H1 (cell line): Measurements from ENCODE around the gene AVPR1B. TPM values are rescaled to one million over a fixed set of nuclear protein-coding genes. Genes with fewer than 3 reads are reported as not detected.

Experiments
- CTCF ChIA-PET: fragments of 300-600 bp; sonication (Branson Sonifier 250); formaldehyde crosslinking; loops from one replicate; lab custom pipeline; 2021; ENCODE audit not compliant: partially characterized antibody; lab: Charles Lee
- POLR2A ChIA-PET: fragments of 300-600 bp; sonication (Branson Sonifier 250); formaldehyde crosslinking; loops from one replicate; lab custom pipeline; 2021; ENCODE audit warnings: inconsistent platforms; ENCODE audit not compliant: partially characterized antibody; lab: Charles Lee
- DNase-seq, 2 experiments: peaks; one replicate each; pipeline versions ENCODE4 v3.0.0 to v3.0.0-alpha.2; 2010 to 2022; ENCODE audit warnings: low spot score in 2 of 2, low read depth in 1 of 2, mixed read lengths in 1 of 2
- FAIRE-seq: peaks from 2 replicates; lab custom pipeline; 2011; peaks lifted over from hg19 to GRCh38; lab: Jason Lieb, UNC
- H2AFZ ChIP-seq: 2 replicates; pipeline ENCODE4 v1.8.1; 2012; ENCODE audit warnings: low read length, inconsistent platforms
- H2AK5ac ChIP-seq: 2 replicates; pipeline ENCODE4 v1.6.1; 2013; ENCODE audit warnings: low read depth, low read length
- H2BK120ac ChIP-seq: replicated peaks from 2 replicates; pipeline ENCODE3; 2013; ENCODE audit warnings: low read depth, low read length, inconsistent platforms
- H2BK12ac ChIP-seq: 2 replicates; pipeline ENCODE4 v1.6.1; 2013; ENCODE audit warnings: low read depth, low read length
- H2BK15ac ChIP-seq: 2 replicates; pipeline ENCODE4 v1.6.1; 2013; ENCODE audit warnings: low read length
- H2BK20ac ChIP-seq: 2 replicates; pipeline ENCODE4 v1.6.1; 2013; ENCODE audit warnings: low read length
- H2BK5ac ChIP-seq: 2 replicates; pipeline ENCODE4 v1.6.1; 2013; ENCODE audit warnings: low read depth, low read length
- H3K14ac ChIP-seq: 2 replicates; pipeline ENCODE4 v1.6.1; 2013; ENCODE audit warnings: inconsistent platforms; ENCODE audit not compliant: insufficient read length
- H3K18ac ChIP-seq: 2 replicates; pipeline ENCODE4 v1.6.1; 2013; ENCODE audit warnings: low read length; ENCODE audit errors: extremely low read depth
- H3K23ac ChIP-seq: 2 replicates; pipeline ENCODE4 v1.6.1; 2013; ENCODE audit warnings: inconsistent platforms; ENCODE audit not compliant: insufficient read length
- H3K23me2 ChIP-seq: 2 replicates; pipeline ENCODE4 v1.6.1; 2013; ENCODE audit warnings: low read depth, low read length
- H3K27ac ChIP-seq: 2 replicates; pipeline ENCODE4 v1.6.1; 2011; ENCODE audit warnings: low read depth, low read length, inconsistent platforms
- H3K27me3 ChIP-seq, 4 experiments: replicated peaks in 1 of 4; 1 replicate in 1 of 4; 2 replicates in 3 of 4; pipeline versions ENCODE4 v1.6.1 to v1.8.1; 2011 to 2013; ENCODE audit warnings: low read length in 3 of 4, mild to moderate bottlenecking in 3 of 4, inconsistent platforms in 2 of 4, mixed read lengths in 2 of 4, moderate library complexity in 1 of 4; ENCODE audit not compliant: control insufficient read depth in 3 of 4, insufficient read depth in 3 of 4; ENCODE audit errors: extremely low read depth in 1 of 4
- H3K36me3 ChIP-seq, 4 experiments: 2 replicates each; pipeline versions ENCODE4 v1.6.1 to v1.8.1; 2011 to 2013; ENCODE audit warnings: mild to moderate bottlenecking in 4 of 4, low read length in 3 of 4, moderate library complexity in 2 of 4, control low read depth in 1 of 4, inconsistent platforms in 1 of 4; ENCODE audit not compliant: insufficient read depth in 4 of 4, control insufficient read depth in 2 of 4
- H3K4ac ChIP-seq: replicated peaks from 2 replicates; pipeline ENCODE3; 2013; ENCODE audit warnings: low read length, low read depth, mixed read lengths, inconsistent platforms; ENCODE audit not compliant: insufficient read length
- H3K4me1 ChIP-seq, 4 experiments: replicated peaks in 1 of 4; 1 replicate in 1 of 4; 2 replicates in 3 of 4; pipeline versions ENCODE4 v1.6.1 to v1.8.1; 2011 to 2013; ENCODE audit warnings: low read length in 3 of 4, inconsistent platforms in 2 of 4, mixed read lengths in 1 of 4; ENCODE audit not compliant: insufficient read depth in 4 of 4, control insufficient read depth in 3 of 4
- H3K4me2 ChIP-seq, 2 experiments: 2 replicates each; pipeline versions ENCODE4 v1.6.1 to v1.8.1; 2011 to 2013; ENCODE audit warnings: low read depth in 2 of 2, low read length in 2 of 2, control low read depth in 1 of 2, inconsistent platforms in 1 of 2, mild to moderate bottlenecking in 1 of 2; ENCODE audit not compliant: insufficient read depth in 1 of 2
- H3K4me3 ChIP-seq, 4 experiments: fragments of 200-600, 300-600 bp in 1 of 4; sonication (generic), shearing (Covaris generic), sonication (Bioruptor Twin) in 1 of 4; 2 replicates each; pipeline versions ENCODE4 v1.5.1 to v1.8.1; 2011 to 2016; ENCODE audit warnings: low read length in 4 of 4, low read depth in 3 of 4, control low read depth in 2 of 4, inconsistent platforms in 2 of 4, mild to moderate bottlenecking in 2 of 4, mixed read lengths in 1 of 4, moderate library complexity in 1 of 4; ENCODE audit not compliant: insufficient read depth in 2 of 4; ENCODE audit errors: extremely low read depth in 1 of 4
- H3K56ac ChIP-seq: replicated peaks from 2 replicates; pipeline ENCODE3; 2013; ENCODE audit warnings: low read depth, mild to moderate bottlenecking, mixed read lengths, low read length, inconsistent platforms; ENCODE audit not compliant: insufficient read length
- H3K79me1 ChIP-seq: 2 replicates; pipeline ENCODE4 v1.6.1; 2013; ENCODE audit warnings: low read depth, low read length, control low read depth
- H3K79me2 ChIP-seq, 2 experiments: 2 replicates each; pipeline versions ENCODE4 v1.6.1 to v1.8.1; 2012 to 2013; ENCODE audit warnings: low read length in 2 of 2, mild to moderate bottlenecking in 2 of 2, inconsistent platforms in 1 of 2; ENCODE audit not compliant: insufficient read depth in 2 of 2, control insufficient read depth in 1 of 2
- H3K9ac ChIP-seq, 4 experiments: replicated peaks in 1 of 4; 1 replicate in 1 of 4; 2 replicates in 3 of 4; pipeline versions ENCODE4 v1.6.1 to v1.8.1; 2011 to 2013; ENCODE audit warnings: low read depth in 3 of 4, low read length in 3 of 4, control low read depth in 2 of 4, mild to moderate bottlenecking in 2 of 4, moderate library complexity in 2 of 4, inconsistent platforms in 1 of 4; ENCODE audit errors: extremely low read depth in 1 of 4
- H3K9me3 ChIP-seq, 2 experiments: 2 replicates each; pipeline versions ENCODE4 v1.6.1 to v1.8.1; 2012 to 2013; ENCODE audit warnings: mild to moderate bottlenecking in 2 of 2, moderate library complexity in 2 of 2, control low read depth in 1 of 2, inconsistent platforms in 1 of 2, low read depth in 1 of 2, low read length in 1 of 2, mixed read lengths in 1 of 2; ENCODE audit not compliant: insufficient read depth in 2 of 2
- H4K20me1 ChIP-seq, 2 experiments: replicated peaks in 1 of 2; 2 replicates each; pipeline versions ENCODE3 to v1.8.1; 2011 to 2013; ENCODE audit warnings: inconsistent platforms in 2 of 2, low read length in 2 of 2, mild to moderate bottlenecking in 1 of 2; ENCODE audit not compliant: insufficient read depth in 2 of 2, control insufficient read depth in 1 of 2
- H4K5ac ChIP-seq: 2 replicates; pipeline ENCODE4 v1.6.1; 2013; ENCODE audit warnings: low read length, low read depth, mixed read lengths, inconsistent platforms; ENCODE audit not compliant: insufficient read length
- H4K8ac ChIP-seq: 2 replicates; pipeline ENCODE4 v1.8.0; 2013; ENCODE audit warnings: mild to moderate bottlenecking, moderate library complexity, low read length, inconsistent platforms; ENCODE audit not compliant: insufficient read depth; ENCODE audit errors: extremely low read depth
- H4K91ac ChIP-seq: replicated peaks from 2 replicates; pipeline ENCODE3; 2013; ENCODE audit warnings: low read length, mixed read lengths, inconsistent platforms; ENCODE audit not compliant: insufficient read length
- ASH2L ChIP-seq: fragments of 200-600, 300-600 bp; sonication (generic); IDR thresholded peaks from one replicate; pipeline ENCODE4 v1.7.1; 2017; ENCODE audit warnings: low read length
- BACH1 ChIP-seq: IDR thresholded peaks from 2 replicates; pipeline ENCODE4 v1.6.1; 2012; ENCODE audit warnings: low read length, improper control_type of control experiment
- CHD2 ChIP-seq: IDR thresholded peaks from 2 replicates; pipeline ENCODE4 v1.6.1; 2012; ENCODE audit warnings: low read length, improper control_type of control experiment
- GTF2F1 ChIP-seq: IDR thresholded peaks from 2 replicates; pipeline ENCODE4 v1.6.1; 2012; ENCODE audit warnings: low read depth, low read length, improper control_type of control experiment, borderline replicate concordance
- HDAC6 ChIP-seq: IDR thresholded peaks from one replicate; pipeline ENCODE4 v1.7.1; 2012; ENCODE audit warnings: low read depth, mild to moderate bottlenecking, inconsistent platforms, low read length, moderate library complexity
- MAFK ChIP-seq: IDR thresholded peaks from 2 replicates; pipeline ENCODE4 v1.6.1; 2012; ENCODE audit warnings: low read depth, mild to moderate bottlenecking, improper control_type of control experiment, low read length
- POU5F1 ChIP-seq: IDR thresholded peaks from 2 replicates; pipeline ENCODE4 v1.6.1; 2011; ENCODE audit warnings: low read depth, mild to moderate bottlenecking, low read length, moderate library complexity
- RFX5 ChIP-seq: IDR thresholded peaks from 2 replicates; pipeline ENCODE4 v1.6.1; 2011; ENCODE audit warnings: low read depth, low read length, improper control_type of control experiment, borderline replicate concordance
- SIN3A ChIP-seq, 2 experiments: IDR thresholded peaks in 1 of 2; conservative IDR thresholded peaks in 1 of 2; 2 replicates each; pipeline ENCODE4 v1.6.1; 2011 to 2012; ENCODE audit warnings: low read length in 2 of 2, improper control_type of control experiment in 1 of 2, low read depth in 1 of 2, mild to moderate bottlenecking in 1 of 2
- SRF ChIP-seq: IDR thresholded peaks from 2 replicates; pipeline ENCODE4 v1.6.1; 2011; ENCODE audit warnings: mild to moderate bottlenecking, low read depth, low read length, moderate library complexity
- TBP ChIP-seq: IDR thresholded peaks from 2 replicates; pipeline ENCODE4 v1.6.1; 2011; ENCODE audit warnings: low read depth, low read length, improper control_type of control experiment
- TCF12 ChIP-seq: IDR thresholded peaks from 2 replicates; pipeline ENCODE4 v1.6.1; 2011; ENCODE audit warnings: low read depth, mild to moderate bottlenecking, low read length
- USF2 ChIP-seq: IDR thresholded peaks from 2 replicates; pipeline ENCODE4 v1.6.1; 2011; ENCODE audit warnings: low read length, improper control_type of control experiment
- WGBS, 2 experiments: shearing (Covaris generic) in 1 of 2; methylation state at CpG; one replicate each; pipeline versions ENCODE4 v1.1.6 to v1.1.7; 2013 to 2015; ENCODE audit warnings: low lambda C conversion rate in 2 of 2, mixed read lengths in 2 of 2, inconsistent platforms in 1 of 2, low coverage in 1 of 2, missing lambda C conversion rate in 1 of 2; ENCODE audit not compliant: insufficient replicate concordance in 2 of 2, insufficient coverage in 1 of 2, insufficient read length in 1 of 2; ENCODE audit errors: extremely low coverage in 1 of 2, missing lambda C conversion rate in 1 of 2; 5-methylcytosine and 5-hydroxymethylcytosine counted together
- polyA plus RNA-seq, 7 experiments: library from polyadenylated mRNA; depleted of rRNA in 3 of 7; stranded (reverse) in 5 of 7; unstranded in 2 of 7; fragments of >200 nt in 5 of 7; fragments of 200-250 nt in 2 of 7; gene quantifications; 1 replicate in 5 of 7; 2 replicates in 1 of 7; 4 replicates in 1 of 7; pipeline versions ENCODE4 v1.2.1 to v1.2.3, GENCODE V29; 2011 to 2013; ENCODE audit warnings: missing spikeins in 2 of 7, mixed read lengths in 2 of 7
- total RNA-seq: library from RNA; stranded (reverse); fragmentation: NEBNext Ultra II Directional; extraction: Animal tissue kit (Norgen Biotek cat#: 25700); gene quantifications from 2 replicates; pipeline ENCODE4 v1.2.1, GENCODE V29; 2021

The AVPR1B gene
- total and polyA plus RNA-seq, 2 of the 8 experiments (the other 6 are each of a cell fraction or from before 2014, with no cell fraction given), result 0.29 to 0.50 TPM

- 89% methylated on average over 9 of the region's 9 CpGs; no CpG with 5 or more reads in 1 of the 2 experiments for WGBS, 2 experiments
- DNase-seq (no peak), FAIRE-seq (no peak)
- Histone ChIP-seq H3K4me3 (no peak overlapping the region), H3K18ac (no peak overlapping the region), H2BK5ac (no peak overlapping the region), H2AK5ac (no peak overlapping the region), H2BK12ac (no peak overlapping the region), H3K79me1 (no peaks in the 10 kb centered on the region), H4K8ac (no peak overlapping the region), H3K79me2 (no peaks in the 10 kb centered on the region), H3K23ac (no peak overlapping the region), H3K27me3 (no peaks in the 10 kb centered on the region), H2AFZ (no peak overlapping the region), H4K20me1 (no peaks in the 10 kb centered on the region), H3K4me1 (no peaks in the 10 kb centered on the region; a peak in 1 of 7 replicates), H2BK20ac (no peak overlapping the region), H3K56ac (no peak overlapping the region), H4K91ac (no peak overlapping the region), H3K9ac (no peak overlapping the region), H3K14ac (no peak overlapping the region), H3K9me3 (no peaks in the 10 kb centered on the region), H3K36me3 (no peaks in the 10 kb centered on the region), H3K4me2 (no peak overlapping the region), H2BK15ac (no peak overlapping the region), H3K4ac (no peak overlapping the region), H3K27ac (no peak overlapping the region), H3K23me2 (no peaks in the 10 kb centered on the region), H4K5ac (no peak overlapping the region), H2BK120ac (no peak overlapping the region)
- POLR2A ChIA-PET, result no interaction called here
- CTCF ChIA-PET, result interaction anchor here (0.9 to 16.5 kb wide), 7 partner anchors 7 to 116 kb away, joined by 3 to 262 read pairs (median 4); partner anchors contain the start of gene RAB7B
- TF ChIP-seq SIN3A (conservative IDR thresholded peaks at IDR 0.05 in 1 of 2, IDR thresholded peaks at IDR 0.05 in 1 of 2; ENCODE audit: low read depth in 1 of 2, low read length in 2 of 2) (no peak), SRF (no peak), ASH2L (no peak), CHD2 (no peak), MAFK (no peak), GTF2F1 (no peak), USF2 (no peak), BACH1 (no peak), HDAC6 (no peak), RFX5 (no peak), POU5F1 (no peak), TCF12 (no peak), TBP (no peak)
Measured at GRCh38 chr1:206098242-206098919, 18.8 kb downstream of the AVPR1B start.
